Activated CD8-positive, alpha-beta memory T cell treated with anti-CD3 and anti-CD28 coated beads, Interleukin-2, amount 50 U/mL, for 1 hour (primary cell): Measurements from ENCODE around the gene RORC.

Experiments
- DNase-seq: peaks from one replicate; pipeline ENCODE4 v3.0.0-alpha.2; 2020; ENCODE audit errors: extremely low read depth

The RORC gene

GRCh38 chr1:151847867-151848596 is 16.4 kb upstream of the RORC start:
- no peak for DNase-seq

- no peak for DNase-seq
These were observed 15.2 kb upstream of the RORC start for GRCh38 chr1:151846686-151847237.

GRCh38 chr1:151846062-151846568 is 14.5 kb upstream of the RORC start:
- DNase-seq: no peak

GRCh38 chr1:151843398-151843797 is 11.8 kb upstream of the RORC start:
- DNase-seq: no peak

- no peak for DNase-seq
These were observed 9.5 kb upstream of the RORC start for GRCh38 chr1:151841141-151841540.

GRCh38 chr1:151840421-151840820 is 8.8 kb upstream of the RORC start:
- no peak for DNase-seq

- no peak for DNase-seq
These were observed 8.1 kb upstream of the RORC start, which contains the start of gene C2CD4D for GRCh38 chr1:151839457-151840403. TSS of gene C2CD4D (minus strand) at chr1:151839820. CDS start at chr1:151838989, 831 bp downstream.

GRCh38 chr1:151839082-151839412 is 7.4 kb upstream of the RORC start:
- no peak for DNase-seq

- no peak for DNase-seq
These were observed 6.8 kb upstream of the RORC start for GRCh38 chr1:151838222-151839081.

GRCh38 chr1:151837884-151838221 is 6.3 kb upstream of the RORC start:
- DNase-seq: no peak

GRCh38 chr1:151837197-151837596 is 5.6 kb upstream of the RORC start:
- DNase-seq: no peak

- no peak for DNase-seq
These were observed 4.0 kb upstream of the RORC start for GRCh38 chr1:151835596-151835995.

- no peak for DNase-seq
These were observed 2.6 kb upstream of the RORC start for GRCh38 chr1:151834239-151834638.

GRCh38 chr1:151833172-151833900 is 1.7 kb upstream of the RORC start:
- DNase-seq: no peak

- no peak for DNase-seq
These were observed 847 bp upstream of the RORC start for GRCh38 chr1:151832318-151832980.

- DNase-seq: no peak
These were observed 378 bp downstream of the RORC start for GRCh38 chr1:151831256-151831591.

- no peak for DNase-seq
These were observed 1.5 kb downstream of the RORC start for GRCh38 chr1:151830055-151830454.

- no peak for DNase-seq
These were observed 2.1 kb downstream of the RORC start for GRCh38 chr1:151829352-151830046.

- DNase-seq: no peak
These were observed 2.7 kb downstream of the RORC start for GRCh38 chr1:151828921-151829320.

- no peak for DNase-seq
These were observed 3.7 kb downstream of the RORC start for GRCh38 chr1:151827853-151828252.
